Activated CD8-positive, alpha-beta memory T cell treated with anti-CD3 and anti-CD28 coated beads, Interleukin-2, amount 10 ng/mL, durations not matched to agents 7 days and 5 days (primary cell): ENCODE measurements around the gene TBC1D12. TPM values are rescaled to one million over a fixed set of nuclear protein-coding genes. Genes with fewer than 3 reads are reported as not detected.

ENCODE experiments used
- ATAC-seq: fragments of 150-1000 bp; cut with Tn5 transposase; one replicate; pipeline ENCODE4 v1.10.0; 2021; ENCODE audit warnings: moderate library complexity
- CTCF ChIA-PET: fragments of 350-600 bp; sonication (Branson Sonifier 250); formaldehyde crosslinking; loops from one replicate; lab custom pipeline; 2021; ENCODE audit warnings: antibody characterized with exemption; lab: Charles Lee
- DNase-seq: peaks from one replicate; pipeline ENCODE4 v3.0.0-alpha.2; 2020
- H3K27ac Mint-ChIP-seq: one replicate; pipeline ENCODE4 v1.8.0; 2021; ENCODE audit warnings: mild to moderate bottlenecking, mixed read lengths
- H3K27me3 Mint-ChIP-seq: one replicate; pipeline ENCODE4 v1.8.0; 2021; ENCODE audit warnings: mixed read lengths
- H3K36me3 Mint-ChIP-seq: one replicate; pipeline ENCODE4 v1.8.0; 2021; ENCODE audit warnings: mild to moderate bottlenecking, mixed read lengths
- H3K4me1 Mint-ChIP-seq: one replicate; pipeline ENCODE4 v1.8.0; 2021; ENCODE audit warnings: mixed read lengths
- H3K4me3 Mint-ChIP-seq: one replicate; pipeline ENCODE4 v1.8.0; 2021; ENCODE audit warnings: mild to moderate bottlenecking, moderate library complexity, mixed read lengths
- H3K9me3 Mint-ChIP-seq: one replicate; pipeline ENCODE4 v1.8.0; 2022; ENCODE audit warnings: low read depth, mixed read lengths
- total RNA-seq, 2 experiments: library from RNA; stranded (reverse); gene quantifications; one replicate each; pipeline ENCODE4 v1.2.3, GENCODE V29; 2021

Gene TBC1D12
- total RNA-seq, 2 experiments from 2014 or later: 0.12 to 0.96 TPM

GRCh38 chr10:94413361-94413760 is 11.0 kb downstream of the TBC1D12 start:
- DNase-seq: no peak
- peaks cover 54% of the 10 kb centered on the region for H3K27me3 Mint-ChIP-seq
- CTCF ChIA-PET: no interaction called here

DNA sequence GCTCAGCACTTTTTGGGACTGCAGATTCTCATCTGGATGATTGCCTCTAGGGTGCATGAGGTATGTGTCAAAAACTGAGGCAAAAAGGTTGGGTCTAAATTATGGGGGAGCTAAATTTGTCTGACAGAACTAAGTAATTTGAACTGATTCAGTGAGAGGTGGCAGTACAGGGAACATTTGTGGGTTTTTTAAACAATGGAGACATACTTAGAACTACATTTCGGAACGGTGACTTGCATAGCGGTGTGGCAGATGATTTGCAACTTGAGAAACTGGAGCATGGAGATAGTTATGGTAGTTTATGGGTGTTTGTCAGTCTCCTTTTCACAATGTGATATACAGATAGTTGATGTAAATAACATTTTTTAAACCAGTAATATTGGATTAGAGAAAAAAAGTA is 14.6 kb downstream of the TBC1D12 start:
- Mint-ChIP-seq H3K27me3 (peaks cover 23% of the 10 kb centered on the region), H3K4me1 (no peaks in the 10 kb centered on the region), H3K4me3 (no peak overlapping the region), H3K9me3 (no peaks in the 10 kb centered on the region), H3K27ac (no peak overlapping the region), H3K36me3 (no peaks in the 10 kb centered on the region)
- DNase-seq (no peak), ATAC-seq (no peak)
- CTCF ChIA-PET: interaction anchor here (0.9 kb wide), 1 partner anchor 27 kb away, joined by 4 read pairs; no protein-coding TSS in a partner anchor

More at GRCh38 chr10:94413361-94413760, 11.0 kb downstream of the TBC1D12 start:
- H3K4me1 Mint-ChIP-seq: no peaks in the 10 kb centered on the region
- no peak overlapping the region for H3K27ac Mint-ChIP-seq
- H3K9me3 Mint-ChIP-seq: no peaks in the 10 kb centered on the region
- no peak overlapping the region for H3K4me3 Mint-ChIP-seq
- no peak for ATAC-seq
- H3K36me3 Mint-ChIP-seq: no peaks in the 10 kb centered on the region

GRCh38 chr10:94417321-94417720 is 15.0 kb downstream of the TBC1D12 start:
- ATAC-seq: no peak
- CTCF ChIA-PET: no interaction called here
- Mint-ChIP-seq H3K4me1 (no peaks in the 10 kb centered on the region), H3K36me3 (no peaks in the 10 kb centered on the region), H3K27me3 (peaks cover 19% of the 10 kb centered on the region), H3K4me3 (no peak overlapping the region), H3K9me3 (no peaks in the 10 kb centered on the region), H3K27ac (no peak overlapping the region)
- DNase-seq: no peak

DNA sequence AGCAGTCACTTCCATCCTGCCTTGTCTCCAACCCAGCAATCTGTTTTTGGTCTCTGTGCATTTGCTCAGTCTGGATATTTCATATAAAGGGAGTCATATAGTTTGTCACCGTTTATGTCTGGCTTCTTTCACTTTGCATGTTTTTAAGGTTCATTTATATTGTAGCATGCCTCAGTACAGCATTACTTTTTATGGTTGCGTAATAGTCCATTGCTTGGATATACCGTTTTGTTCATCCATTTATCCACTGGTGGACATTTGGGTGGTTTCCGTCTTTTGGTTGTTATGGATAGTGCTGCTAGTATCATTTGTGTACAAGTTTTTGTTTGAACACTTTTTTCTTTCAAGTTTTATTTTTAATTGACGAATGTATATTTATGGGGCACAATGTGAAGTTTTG is 18.2 kb downstream of the TBC1D12 start:
- CTCF ChIA-PET: no interaction called here

DNA sequence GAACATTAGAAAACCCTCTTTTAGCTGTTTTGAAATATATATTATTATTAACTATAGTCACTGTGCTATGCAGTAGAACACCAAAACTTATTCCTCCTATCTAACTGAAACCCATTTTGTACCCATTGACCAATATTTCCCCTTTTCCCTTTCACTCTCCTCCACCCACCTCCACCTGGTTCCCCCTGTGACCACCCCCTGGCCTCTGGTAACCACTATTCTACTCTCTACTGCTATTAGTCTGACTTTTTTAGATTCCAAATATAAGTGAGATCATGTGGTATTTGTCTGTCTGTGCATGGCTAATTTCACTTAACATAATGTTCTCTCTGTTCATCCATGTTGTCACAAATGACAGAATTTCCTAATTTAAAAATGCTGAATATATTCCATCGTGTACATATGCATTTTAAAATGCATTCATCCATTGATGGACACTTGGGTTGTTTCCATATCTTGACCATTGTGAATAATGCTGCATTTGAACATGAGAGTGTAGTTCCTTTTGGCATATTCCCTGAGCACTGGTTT is 18.7 kb downstream of the TBC1D12 start:
- ATAC-seq: no peak
- Mint-ChIP-seq H3K4me3 (no peak overlapping the region), H3K4me1 (no peaks in the 10 kb centered on the region), H3K27me3 (peaks cover 6% of the 10 kb centered on the region), H3K9me3 (peaks cover 3% of the 10 kb centered on the region), H3K27ac (no peak overlapping the region), H3K36me3 (no peaks in the 10 kb centered on the region)
- DNase-seq: no peak
- CTCF ChIA-PET: no interaction called here

More for the DNA sequence above, 18.2 kb downstream of the TBC1D12 start:
- no peaks in the 10 kb centered on the region for H3K4me1 Mint-ChIP-seq
- peaks cover 2% of the 10 kb centered on the region for H3K9me3 Mint-ChIP-seq
- no peaks in the 10 kb centered on the region for H3K36me3 Mint-ChIP-seq
- DNase-seq (no peak), ATAC-seq (no peak)
- no peak overlapping the region for H3K4me3 Mint-ChIP-seq
- peaks cover 6% of the 10 kb centered on the region for H3K27me3 Mint-ChIP-seq
- H3K27ac Mint-ChIP-seq: no peak overlapping the region

GRCh38 chr10:94423627-94424026 is 21.3 kb downstream of the TBC1D12 start:
- ATAC-seq (no peak), DNase-seq (no peak)
- no peaks in the 10 kb centered on the region for H3K4me1 Mint-ChIP-seq
- H3K9me3 Mint-ChIP-seq: peaks cover 6% of the 10 kb centered on the region
- no peak overlapping the region for H3K4me3 Mint-ChIP-seq
- CTCF ChIA-PET: no interaction called here
- no peak overlapping the region for H3K27ac Mint-ChIP-seq
- no peaks in the 10 kb centered on the region for H3K36me3 Mint-ChIP-seq
- no peaks in the 10 kb centered on the region for H3K27me3 Mint-ChIP-seq

GRCh38 chr10:94424714-94425337 is 22.5 kb downstream of the TBC1D12 start:
- Mint-ChIP-seq H3K36me3 (no peaks in the 10 kb centered on the region), H3K27me3 (no peaks in the 10 kb centered on the region), H3K27ac (no peak overlapping the region), H3K4me3 (no peak overlapping the region), H3K4me1 (no peaks in the 10 kb centered on the region), H3K9me3 (peaks cover 6% of the 10 kb centered on the region)
- no peak for DNase-seq
- CTCF ChIA-PET: no interaction called here
- no peak for ATAC-seq

- Mint-ChIP-seq H3K27me3 (no peaks in the 10 kb centered on the region), H3K4me1 (no peaks in the 10 kb centered on the region), H3K9me3 (peaks cover 6% of the 10 kb centered on the region), H3K27ac (no peak overlapping the region), H3K36me3 (no peaks in the 10 kb centered on the region), H3K4me3 (no peak overlapping the region)
- DNase-seq (no peak), ATAC-seq (no peak)
- CTCF ChIA-PET: no interaction called here
Observed at GRCh38 chr10:94425942-94426341, 23.6 kb downstream of the TBC1D12 start.

- H3K27me3 Mint-ChIP-seq: no peaks in the 10 kb centered on the region
- CTCF ChIA-PET: interaction anchor here (0.7 kb wide), 1 partner anchor 92 kb away, joined by 3 read pairs; no protein-coding TSS in a partner anchor
- H3K27ac Mint-ChIP-seq: no peak overlapping the region
- no peak for ATAC-seq
- H3K9me3 Mint-ChIP-seq: peaks cover 6% of the 10 kb centered on the region
- H3K4me1 Mint-ChIP-seq: no peaks in the 10 kb centered on the region
- DNase-seq: no peak
- no peak overlapping the region for H3K4me3 Mint-ChIP-seq
- H3K36me3 Mint-ChIP-seq: no peaks in the 10 kb centered on the region
Observed at GRCh38 chr10:94427166-94427565, 24.8 kb downstream of the TBC1D12 start.

- CTCF ChIA-PET: interaction anchor here (1.3 kb wide), 1 partner anchor 15 kb away, joined by 5 read pairs; no protein-coding TSS in a partner anchor
- no peaks in the 10 kb centered on the region for H3K27me3 Mint-ChIP-seq
- DNase-seq (no peak), ATAC-seq (no peak)
- H3K4me1 Mint-ChIP-seq: no peaks in the 10 kb centered on the region
- H3K36me3 Mint-ChIP-seq: no peaks in the 10 kb centered on the region
- peaks cover 6% of the 10 kb centered on the region for H3K9me3 Mint-ChIP-seq
- no peak overlapping the region for H3K4me3 Mint-ChIP-seq
- H3K27ac Mint-ChIP-seq: no peak overlapping the region
Observed at GRCh38 chr10:94428766-94429707, 26.7 kb downstream of the TBC1D12 start.

GRCh38 chr10:94430701-94431100 is 28.4 kb downstream of the TBC1D12 start:
- H3K27ac Mint-ChIP-seq: no peak overlapping the region
- no peak for ATAC-seq
- H3K27me3 Mint-ChIP-seq: no peaks in the 10 kb centered on the region
- DNase-seq: no peak
- H3K4me3 Mint-ChIP-seq: no peak overlapping the region
- CTCF ChIA-PET: no interaction called here
- H3K4me1 Mint-ChIP-seq: no peaks in the 10 kb centered on the region
- H3K36me3 Mint-ChIP-seq: no peaks in the 10 kb centered on the region
- peaks cover 3% of the 10 kb centered on the region for H3K9me3 Mint-ChIP-seq

DNA sequence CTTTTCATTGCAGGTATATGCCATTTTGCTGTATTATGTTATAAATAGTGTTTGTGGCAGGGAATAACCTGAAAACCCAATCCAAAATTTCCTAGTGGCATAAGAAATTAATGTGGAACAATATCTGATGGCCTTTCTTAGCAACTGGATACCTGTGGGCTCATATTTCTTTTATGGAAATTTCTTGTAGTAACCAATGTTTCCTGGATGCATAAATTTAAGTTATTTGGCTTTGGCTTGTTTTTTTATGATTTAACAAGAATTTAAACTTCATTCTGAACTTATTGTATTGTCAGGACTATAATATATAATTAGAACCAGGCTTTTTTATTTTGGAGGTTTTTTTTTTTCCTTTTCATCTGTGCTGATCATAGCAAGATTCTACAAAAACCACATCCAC is 30.1 kb downstream of the TBC1D12 start:
- Mint-ChIP-seq H3K27ac (no peak overlapping the region), H3K36me3 (no peaks in the 10 kb centered on the region), H3K4me1 (no peaks in the 10 kb centered on the region), H3K9me3 (peaks cover 2% of the 10 kb centered on the region), H3K4me3 (no peak overlapping the region), H3K27me3 (peaks cover under 1% of the 10 kb centered on the region)
- DNase-seq (no peak), ATAC-seq (no peak)
- CTCF ChIA-PET: no interaction called here

DNA sequence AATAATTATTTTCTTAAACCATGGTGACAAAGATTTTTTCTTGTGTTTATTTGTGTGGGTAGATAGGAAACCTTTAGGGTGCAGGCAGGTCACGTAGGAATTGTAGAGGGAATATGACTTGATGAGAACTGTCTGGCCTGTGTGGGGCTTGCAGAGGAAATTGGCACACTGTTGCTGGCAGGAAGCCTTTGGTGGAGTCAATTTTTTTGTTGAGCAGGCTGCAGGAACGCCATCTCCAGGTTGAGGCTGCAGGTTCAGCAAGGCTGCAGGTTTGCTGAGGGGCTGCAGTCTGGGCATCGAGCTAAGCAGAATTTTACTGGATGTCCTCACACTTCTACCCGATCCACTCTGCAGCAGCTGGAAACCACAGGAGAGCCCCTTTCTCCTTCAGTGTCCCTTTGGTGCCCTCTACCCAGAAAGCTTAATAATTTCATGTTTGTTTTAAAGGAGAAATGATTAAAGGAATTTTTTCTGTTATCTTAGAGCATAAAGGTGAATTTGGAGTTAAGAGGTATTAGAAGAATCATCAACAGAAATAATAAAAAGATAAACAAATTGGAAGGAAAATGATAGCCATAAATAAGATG is 37.0 kb downstream of the TBC1D12 start:
- CTCF ChIA-PET: no interaction called here
- DNase-seq (no peak), ATAC-seq (no peak)
- Mint-ChIP-seq H3K4me3 (no peak overlapping the region), H3K36me3 (no peaks in the 10 kb centered on the region), H3K4me1 (no peaks in the 10 kb centered on the region), H3K27me3 (peaks cover 20% of the 10 kb centered on the region), H3K27ac (no peak overlapping the region), H3K9me3 (peaks cover 2% of the 10 kb centered on the region)
